Right kidney (tissue), 1 donor: Measurements from ENCODE around the gene RPRML.
A peak's percentile ranks its signal among the peaks of the same experiment; 100 is the strongest.
"Not testable (repeated sequence)": the region's sequence is repeated elsewhere in the genome, so short reads cannot be mapped to it uniquely, and the experiment has no call there.

Source experiments
- DNase-seq: peaks from one replicate; pipeline ENCODE4 v3.0.0-alpha.2; 2016

The RPRML gene

GRCh38 chr17:46976626-46977270 is 2.3 kb downstream of the RPRML start:
- DNase-seq = peak; percentile 10

GRCh38 chr17:46975287-46975686 is 3.8 kb downstream of the RPRML start:
- DNase-seq = no peak

GRCh38 chr17:46974086-46974485 is 5.0 kb downstream of the RPRML start:
- DNase-seq = no peak

GRCh38 chr17:46972346-46972745 is 6.7 kb downstream of the RPRML start:
- DNase-seq = no peak

GRCh38 chr17:46971647-46972300 is 7.3 kb downstream of the RPRML start:
- no peak for DNase-seq

- DNase-seq = no peak
Measured at GRCh38 chr17:46968896-46969295, 10.2 kb downstream of the RPRML start.

GRCh38 chr17:46968224-46968834 is 10.7 kb downstream of the RPRML start:
- DNase-seq = no peak

- DNase-seq = no peak
Measured at GRCh38 chr17:46964315-46965265, 14.5 kb downstream of the RPRML start.

GRCh38 chr17:46963571-46963970 is 15.5 kb downstream of the RPRML start:
- DNase-seq = no peak

- DNase-seq = no peak
Measured at GRCh38 chr17:46962374-46962790, 16.7 kb downstream of the RPRML start.

- no peak for DNase-seq
Measured at GRCh38 chr17:46960152-46960551, 18.9 kb downstream of the RPRML start.

- DNase-seq = no peak
Measured at GRCh38 chr17:46958041-46958591, 20.9 kb downstream of the RPRML start.

GRCh38 chr17:46953191-46953590 is 25.9 kb downstream of the RPRML start:
- not testable (repeated sequence) for DNase-seq

- no peak for DNase-seq
Measured at GRCh38 chr17:46952115-46952514, 26.9 kb downstream of the RPRML start.

- no peak for DNase-seq
Measured at GRCh38 chr17:46951706-46952105, 27.3 kb downstream of the RPRML start.

GRCh38 chr17:46950997-46951621 is 27.9 kb downstream of the RPRML start:
- no peak for DNase-seq

- no peak for DNase-seq
Measured at GRCh38 chr17:46950342-46950996, 28.6 kb downstream of the RPRML start.

GRCh38 chr17:46949291-46950174 is 29.5 kb downstream of the RPRML start:
- DNase-seq = no peak

- DNase-seq = no peak
Measured at GRCh38 chr17:46948544-46948943, 30.5 kb downstream of the RPRML start.

- no peak for DNase-seq
Measured at GRCh38 chr17:46947216-46947615, 31.8 kb downstream of the RPRML start.
